ENCODE results near the gene NQO2. TPM values are rescaled to one million over a fixed set of nuclear protein-coding genes. Genes with fewer than 3 reads are reported as not detected.

The NQO2 gene
- polyA plus RNA-seq, 1 donor from 2014 or later = 33.2 TPM

DNA sequence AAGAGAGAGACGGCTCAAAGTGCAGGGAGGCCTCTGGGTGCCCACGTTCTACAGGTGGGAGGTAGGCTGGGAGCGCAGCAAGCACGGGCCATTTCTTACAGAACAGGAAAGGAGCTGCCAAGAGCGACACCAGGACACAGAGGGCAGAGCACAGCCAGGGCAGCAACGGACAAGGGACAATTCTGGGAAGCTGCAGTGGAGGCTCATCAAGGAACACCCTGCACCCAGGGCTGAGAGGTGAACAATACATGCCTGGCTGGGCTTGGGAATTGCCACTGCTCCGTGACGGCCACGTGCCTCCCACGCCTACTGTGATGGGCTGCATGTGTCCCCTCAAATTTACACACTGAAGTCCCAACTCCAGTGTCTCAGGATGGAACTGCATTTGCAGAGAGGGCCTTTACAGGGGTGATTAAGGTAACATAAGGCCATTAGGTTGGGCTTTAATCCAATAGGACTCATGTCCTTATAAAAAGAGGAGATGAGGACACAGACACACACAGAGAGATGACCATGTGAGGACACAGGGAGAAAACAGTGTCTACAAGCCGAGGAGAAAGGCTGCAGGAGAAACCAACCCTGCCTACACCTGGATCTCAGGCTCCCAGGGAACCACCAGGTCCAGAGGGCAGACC is 41.9 kb upstream of the NQO2 start:
- no peak overlapping the region for H3K27ac ChIP-seq (ENCODE audit: low read length)
- no peaks in the 10 kb centered on the region for H3F3A ChIP-seq (ENCODE audit: insufficient read depth, low read length, poor library complexity, severe bottlenecking)

GRCh38 chr6:2958331-2958711 is 41.4 kb upstream of the NQO2 start:
- H4K20me1 ChIP-seq (ENCODE audit: insufficient read depth) = no peaks in the 10 kb centered on the region
- H3K4me3 ChIP-seq (ENCODE audit: low read length) = no peak overlapping the region
- no peaks in the 10 kb centered on the region for H3K79me2 ChIP-seq (replicated peaks; ENCODE audit: insufficient read depth, low read length)
- H3K9ac ChIP-seq (ENCODE audit: low read length) = no peak overlapping the region
- H3K36me3 ChIP-seq (ENCODE audit: insufficient read depth, low read length) = no peaks in the 10 kb centered on the region
- H3K27ac ChIP-seq (ENCODE audit: low read length) = no peak overlapping the region
- no peaks in the 10 kb centered on the region for H3F3A ChIP-seq (ENCODE audit: insufficient read depth, low read length, poor library complexity, severe bottlenecking)
- no peak overlapping the region for H2AFZ ChIP-seq (ENCODE audit: low read depth, low read length)
- H3K4me2 ChIP-seq (ENCODE audit: low read length) = no peak overlapping the region
- H3K27me3 ChIP-seq (ENCODE audit: insufficient read depth, low read depth, low read length) = no peaks in the 10 kb centered on the region
- H3K9me3 ChIP-seq (ENCODE audit: low read length) = no peaks in the 10 kb centered on the region
- no peaks in the 10 kb centered on the region for H3K9me2 ChIP-seq (ENCODE audit: insufficient read depth, low read length)
- TF ChIP-seq SMC3 (conservative IDR thresholded peaks at IDR 0.05; ENCODE audit: poor library complexity) (no peak), EZH2 (IDR thresholded peaks at IDR 0.05; ENCODE audit: borderline replicate concordance, insufficient read depth, low read length, poor library complexity, severe bottlenecking) (no peak), RAD21 (conservative IDR thresholded peaks at IDR 0.05) (no peak), POLR2AphosphoS5 (IDR thresholded peaks at IDR 0.05) (no peak), MXI1 (conservative IDR thresholded peaks at IDR 0.05; ENCODE audit: poor library complexity, severe bottlenecking) (no peak), REST (IDR thresholded peaks at IDR 0.05; ENCODE audit: borderline replicate concordance) (no peak)
- TF ChIP-seq, protein P1, sequence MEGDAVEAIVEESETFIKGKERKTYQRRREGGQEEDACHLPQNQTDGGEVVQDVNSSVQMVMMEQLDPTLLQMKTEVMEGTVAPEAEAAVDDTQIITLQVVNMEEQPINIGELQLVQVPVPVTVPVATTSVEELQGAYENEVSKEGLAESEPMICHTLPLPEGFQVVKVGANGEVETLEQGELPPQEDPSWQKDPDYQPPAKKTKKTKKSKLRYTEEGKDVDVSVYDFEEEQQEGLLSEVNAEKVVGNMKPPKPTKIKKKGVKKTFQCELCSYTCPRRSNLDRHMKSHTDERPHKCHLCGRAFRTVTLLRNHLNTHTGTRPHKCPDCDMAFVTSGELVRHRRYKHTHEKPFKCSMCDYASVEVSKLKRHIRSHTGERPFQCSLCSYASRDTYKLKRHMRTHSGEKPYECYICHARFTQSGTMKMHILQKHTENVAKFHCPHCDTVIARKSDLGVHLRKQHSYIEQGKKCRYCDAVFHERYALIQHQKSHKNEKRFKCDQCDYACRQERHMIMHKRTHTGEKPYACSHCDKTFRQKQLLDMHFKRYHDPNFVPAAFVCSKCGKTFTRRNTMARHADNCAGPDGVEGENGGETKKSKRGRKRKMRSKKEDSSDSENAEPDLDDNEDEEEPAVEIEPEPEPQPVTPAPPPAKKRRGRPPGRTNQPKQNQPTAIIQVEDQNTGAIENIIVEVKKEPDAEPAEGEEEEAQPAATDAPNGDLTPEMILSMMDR (IDR thresholded peaks at IDR 0.05; ENCODE audit: poor library complexity, severe bottlenecking) = no peak

More for the DNA sequence above, 41.9 kb upstream of the NQO2 start:
- H4K20me1 ChIP-seq (ENCODE audit: insufficient read depth) = no peaks in the 10 kb centered on the region
- H3K79me2 ChIP-seq (replicated peaks; ENCODE audit: insufficient read depth, low read length) = no peaks in the 10 kb centered on the region
- H3K36me3 ChIP-seq (ENCODE audit: insufficient read depth, low read length) = no peaks in the 10 kb centered on the region
- H3K27me3 ChIP-seq (ENCODE audit: insufficient read depth, low read depth, low read length) = no peaks in the 10 kb centered on the region
- no peak overlapping the region for H2AFZ ChIP-seq (ENCODE audit: low read depth, low read length)
- no peaks in the 10 kb centered on the region for H3K9me2 ChIP-seq (ENCODE audit: insufficient read depth, low read length)
- TF ChIP-seq REST (IDR thresholded peaks at IDR 0.05; ENCODE audit: borderline replicate concordance) (no peak), RAD21 (conservative IDR thresholded peaks at IDR 0.05) (no peak)
- TF ChIP-seq, protein P1 (IDR thresholded peaks at IDR 0.05; ENCODE audit: poor library complexity, severe bottlenecking) = no peak
- H3K4me2 ChIP-seq (ENCODE audit: low read length) = no peak overlapping the region
- H3K9me3 ChIP-seq (ENCODE audit: low read length) = no peaks in the 10 kb centered on the region
- no peak overlapping the region for H3K4me3 ChIP-seq (ENCODE audit: low read length)
- no peak overlapping the region for H3K9ac ChIP-seq (ENCODE audit: low read length)

Data from neural cell (in vitro differentiated cells).